SK-N-SH (cell line): ENCODE results near the gene TASP1. TPM values are rescaled to one million over a fixed set of nuclear protein-coding genes. Genes with fewer than 3 reads are reported as not detected.

Source experiments
- CTCF ChIA-PET: fragments of 300-600, 350-600 bp; formaldehyde crosslinking; extraction: SDS; loops from one replicate; lab custom pipeline; 2021; lab: Yijun Ruan, JAX
- POLR2A ChIA-PET: fragments of 350-600 bp; sonication (Branson Sonifier 250); formaldehyde crosslinking; extraction: SDS; loops from one replicate; lab custom pipeline; 2020; ENCODE audit warnings: antibody characterized with exemption, inconsistent platforms; lab: Yijun Ruan, JAX
- DNase-seq: peaks from one replicate; pipeline ENCODE4 v3.0.0; 2012
- H2AFZ ChIP-seq: fragments of 200-600 bp; sonication (generic); 2 replicates; pipeline ENCODE4 v1.8.1; 2016; ENCODE audit warnings: antibody characterized with exemption, mild to moderate bottlenecking, low read depth
- H3F3A ChIP-seq: fragments of 200-600 bp; sonication (generic); replicated peaks from 2 replicates; pipeline ENCODE3; 2016; ENCODE audit warnings: antibody characterized with exemption, mild to moderate bottlenecking; ENCODE audit not compliant: insufficient read depth
- H3K27ac ChIP-seq, 2 experiments: fragments of 200-500 bp in 1 of 2; fragments of 200-600 bp in 1 of 2; sonication (Bioruptor generic) in 1 of 2; sonication (generic), shearing (Covaris generic) in 1 of 2; 2 replicates each; pipeline versions ENCODE4 v1.5.1 to v1.6.1; 2014 to 2016; ENCODE audit warnings: low read depth in 2 of 2, inconsistent platforms in 1 of 2, low read length in 1 of 2, mild to moderate bottlenecking in 1 of 2, mixed read lengths in 1 of 2
- H3K27me3 ChIP-seq: fragments of 200-600 bp; sonication (generic), shearing (Covaris generic); 2 replicates; pipeline ENCODE4 v1.6.1; 2016; ENCODE audit warnings: mixed run types; ENCODE audit not compliant: insufficient read depth
- H3K36me3 ChIP-seq, 2 experiments: fragments of 200-500 bp in 1 of 2; fragments of 200-600 bp in 1 of 2; sonication (Bioruptor generic) in 1 of 2; sonication (generic) in 1 of 2; replicated peaks in 1 of 2; 2 replicates each; pipeline versions ENCODE3 to v1.5.1; 2014 to 2016; ENCODE audit warnings: low read length in 1 of 2, mild to moderate bottlenecking in 1 of 2; ENCODE audit not compliant: insufficient read depth in 2 of 2, control insufficient read depth in 1 of 2
- H3K4me1 ChIP-seq, 2 experiments: fragments of 200-500 bp in 1 of 2; fragments of 200-600 bp in 1 of 2; sonication (Bioruptor generic) in 1 of 2; sonication (generic), shearing (Covaris generic) in 1 of 2; 2 replicates each; pipeline versions ENCODE4 v1.5.1 to v1.6.1; 2014 to 2016; ENCODE audit warnings: low read depth in 1 of 2, low read length in 1 of 2, mixed run types in 1 of 2; ENCODE audit not compliant: insufficient read depth in 2 of 2, control insufficient read depth in 1 of 2
- H3K4me2 ChIP-seq: fragments of 200-600 bp; sonication (generic), shearing (Covaris generic); 2 replicates; pipeline ENCODE4 v1.6.1; 2017; ENCODE audit warnings: mixed run types
- H3K4me3 ChIP-seq, 2 experiments: fragments of 200-500 bp in 1 of 2; fragments of 200-600 bp in 1 of 2; sonication (Bioruptor generic) in 1 of 2; sonication (generic), shearing (Covaris generic) in 1 of 2; 2 replicates each; pipeline versions ENCODE4 v1.5.1 to v1.8.1; 2014 to 2016; ENCODE audit warnings: low read depth in 2 of 2, inconsistent platforms in 1 of 2, low read length in 1 of 2, mild to moderate bottlenecking in 1 of 2, mixed read lengths in 1 of 2, moderate library complexity in 1 of 2
- H3K79me2 ChIP-seq: fragments of 200-600 bp; sonication (generic); 2 replicates; pipeline ENCODE4 v1.8.1; 2017; ENCODE audit warnings: mild to moderate bottlenecking; ENCODE audit not compliant: insufficient read depth
- H3K9ac ChIP-seq: fragments of 200-600 bp; sonication (generic); 2 replicates; pipeline ENCODE4 v1.6.1; 2017; ENCODE audit warnings: mixed run types
- H3K9me2 ChIP-seq: fragments of 200-600 bp; sonication (generic); 2 replicates; pipeline ENCODE4 v1.6.1; 2017; ENCODE audit warnings: mixed run types
- H3K9me3 ChIP-seq: fragments of 200-600 bp; sonication (generic); 2 replicates; pipeline ENCODE4 v1.6.1; 2017; ENCODE audit warnings: mixed run types, mild to moderate bottlenecking, moderate library complexity
- H4K20me1 ChIP-seq: fragments of 200-600 bp; sonication (generic); 2 replicates; pipeline ENCODE4 v1.6.1; 2017; ENCODE audit warnings: mild to moderate bottlenecking, mixed run types; ENCODE audit not compliant: insufficient read depth
- CHD2 ChIP-seq: fragments of 150-350 bp; IDR thresholded peaks from 2 replicates; pipeline ENCODE4 v1.6.1; 2018; ENCODE audit warnings: low read length; ENCODE audit not compliant: partially characterized antibody
- CTCF ChIP-seq: fragments of 200-600 bp; sonication (generic); IDR thresholded peaks from 2 replicates; pipeline ENCODE4 v1.6.1; 2017; ENCODE audit warnings: antibody characterized with exemption, mild to moderate bottlenecking, moderate library complexity
- EZH2phosphoT487 ChIP-seq: fragments of 200-600 bp; sonication (generic); IDR thresholded peaks from 2 replicates; pipeline ENCODE4 v1.6.1; 2017; ENCODE audit warnings: low read depth, mixed run types, mild to moderate bottlenecking, antibody characterized with exemption, moderate library complexity, borderline replicate concordance
- FOSL2 ChIP-seq: IDR thresholded peaks from 2 replicates; pipeline ENCODE4 v1.4.0; 2012; ENCODE audit warnings: low read depth, mild to moderate bottlenecking, moderate library complexity, borderline replicate concordance
- FOXJ3 ChIP-seq: sonication (generic); formaldehyde crosslinking; IDR thresholded peaks from 2 replicates; pipeline ENCODE4 v1.5.1; 2020; ENCODE audit warnings: mild to moderate bottlenecking, missing genetic modification reagents
- FOXM1 ChIP-seq: IDR thresholded peaks from 2 replicates; pipeline ENCODE4 v1.4.0; 2012; ENCODE audit warnings: low read depth, mild to moderate bottlenecking
- IRF3 ChIP-seq: fragments of 150-350 bp; IDR thresholded peaks from 2 replicates; pipeline ENCODE4 v1.6.1; 2016; ENCODE audit warnings: mild to moderate bottlenecking, low read depth, low read length
- JUND ChIP-seq: IDR thresholded peaks from 2 replicates; pipeline ENCODE4 v1.4.0; 2012
- NRF1 ChIP-seq: IDR thresholded peaks from 2 replicates; pipeline ENCODE4 v1.6.1; 2012; ENCODE audit warnings: low read depth, mild to moderate bottlenecking, low read length
- RCOR1 ChIP-seq: fragments of 150-350 bp; IDR thresholded peaks from 2 replicates; pipeline ENCODE4 v1.6.1; 2017; ENCODE audit warnings: antibody characterized with exemption, low read length
- REST ChIP-seq: IDR thresholded peaks from 2 replicates; pipeline ENCODE4 v1.6.1; 2012; ENCODE audit warnings: mild to moderate bottlenecking, low read depth, low read length, moderate library complexity
- USF1 ChIP-seq: IDR thresholded peaks from 2 replicates; pipeline ENCODE4 v1.4.0; 2012; ENCODE audit warnings: low read depth, borderline replicate concordance
- YY1 ChIP-seq: IDR thresholded peaks from 2 replicates; pipeline ENCODE4 v1.4.0; 2012; ENCODE audit warnings: low read depth, mild to moderate bottlenecking
- ZBTB33 ChIP-seq: IDR thresholded peaks from 2 replicates; pipeline ENCODE4 v1.4.0; 2012; ENCODE audit warnings: low read depth, borderline replicate concordance
- WGBS: methylation state at CpG from one replicate; pipeline ENCODE4 v1.1.6; 2017; ENCODE audit warnings: low lambda C conversion rate; 5-methylcytosine and 5-hydroxymethylcytosine counted together
- polyA plus RNA-seq, 3 experiments: library from polyadenylated mRNA; depleted of rRNA; stranded (reverse); fragments of >200 nt; gene quantifications; 2 replicates each; pipeline ENCODE4 v1.2.3, GENCODE V29; 2012

The TASP1 gene
- polyA plus RNA-seq, 1 of the 3 experiments (the other 2 are of a cell fraction), result 5.9 TPM

- Histone ChIP-seq H3K27ac (no peak overlapping the region), H3K27me3 (no peaks in the 10 kb centered on the region), H3F3A (no peaks in the 10 kb centered on the region), H3K4me1 (no peaks in the 10 kb centered on the region; a peak in 1 of 4 replicates), H2AFZ (no peak overlapping the region), H3K9me3 (no peaks in the 10 kb centered on the region), H3K9ac (no peak overlapping the region), H3K36me3 (peaks cover 17 to 22% of the 10 kb centered on the region in 2 experiments), H4K20me1 (no peaks in the 10 kb centered on the region), H3K4me2 (no peak overlapping the region), H3K9me2 (no peaks in the 10 kb centered on the region), H3K4me3 (no peak overlapping the region), H3K79me2 (no peaks in the 10 kb centered on the region)
- DNase-seq, result no peak
- POLR2A ChIA-PET, result no interaction called here
- TF ChIP-seq USF1 (no peak), CHD2 (no peak), CTCF (no peak), FOXJ3 (CRISPR knock-in tag) (no peak), EZH2phosphoT487 (no peak), NRF1 (no peak)
- CTCF ChIA-PET, result no interaction called here
Observed at GRCh38 chr20:13586133-13586532, 52.6 kb downstream of the TASP1 start.

GRCh38 chr20:13581451-13581850, 57.3 kb downstream of the TASP1 start:
- Histone ChIP-seq H3K79me2 (no peaks in the 10 kb centered on the region), H3F3A (no peaks in the 10 kb centered on the region), H2AFZ (no peak overlapping the region), H3K27me3 (no peaks in the 10 kb centered on the region), H3K27ac (no peak overlapping the region), H3K4me1 (no peaks in the 10 kb centered on the region), H3K9me2 (no peaks in the 10 kb centered on the region), H3K4me3 (no peak overlapping the region), H3K4me2 (no peak overlapping the region), H3K9ac (no peak overlapping the region), H4K20me1 (no peaks in the 10 kb centered on the region), H3K36me3 (peaks cover 21 to 22% of the 10 kb centered on the region in 2 experiments), H3K9me3 (no peaks in the 10 kb centered on the region; the same call in none of the 2 replicates)
- POLR2A ChIA-PET, result no interaction called here
- DNase-seq, result no peak
- 95% methylated on average over 3 of the region's 3 CpGs for WGBS
- CTCF ChIA-PET, result interaction anchor here (1.3 kb wide), 1 partner anchor 36 kb away, joined by 4 read pairs; no protein-coding TSS in a partner anchor
- no peak for TF ChIP-seq RCOR1
- TF ChIP-seq IRF3, result no peak
- no peak for TF ChIP-seq EZH2phosphoT487
- TF ChIP-seq FOSL2, result no peak
- no peak for TF ChIP-seq FOXJ3 (CRISPR knock-in tag)
- TF ChIP-seq FOXM1, result no peak
- no peak for TF ChIP-seq YY1
- TF ChIP-seq ZBTB33, result no peak
- TF ChIP-seq REST, result no peak
- no peak for TF ChIP-seq CHD2
- TF ChIP-seq CTCF, result no peak
- TF ChIP-seq JUND, result no peak
